HTR-8/SVneo (cell line): Measurements from ENCODE around the gene MAP7D2.

Source experiments
- DNase-seq: peaks from one replicate; pipeline ENCODE4 v3.0.0; 2011; ENCODE audit warnings: low spot score, mixed read lengths; ENCODE audit not compliant: insufficient read length
- FAIRE-seq: peaks from 2 replicates; lab custom pipeline; 2011; peaks lifted over from hg19 to GRCh38; lab: Jason Lieb, UNC

MAP7D2 gene

DNA sequence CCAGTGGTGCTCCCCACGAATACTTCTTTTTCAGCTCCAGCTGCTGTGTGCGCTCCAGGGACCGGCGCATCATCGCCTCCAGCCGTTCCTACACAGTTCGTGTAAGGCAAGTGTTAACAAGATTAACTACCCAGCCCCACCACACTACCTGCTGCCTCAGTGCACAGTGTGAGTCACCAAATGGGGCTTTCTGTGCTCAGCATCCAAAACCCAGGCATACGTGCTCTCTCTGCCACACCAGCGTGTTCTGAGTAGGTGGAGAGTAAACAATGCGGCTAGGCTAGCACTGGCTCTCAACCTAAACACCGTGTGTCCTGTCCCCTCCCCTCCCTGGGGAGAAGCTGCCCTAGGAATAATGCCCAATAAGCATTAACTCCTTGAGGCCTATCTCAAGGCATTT is 60.0 kb downstream of the MAP7D2 start:
- FAIRE-seq: no peak
- DNase-seq: no peak

DNA sequence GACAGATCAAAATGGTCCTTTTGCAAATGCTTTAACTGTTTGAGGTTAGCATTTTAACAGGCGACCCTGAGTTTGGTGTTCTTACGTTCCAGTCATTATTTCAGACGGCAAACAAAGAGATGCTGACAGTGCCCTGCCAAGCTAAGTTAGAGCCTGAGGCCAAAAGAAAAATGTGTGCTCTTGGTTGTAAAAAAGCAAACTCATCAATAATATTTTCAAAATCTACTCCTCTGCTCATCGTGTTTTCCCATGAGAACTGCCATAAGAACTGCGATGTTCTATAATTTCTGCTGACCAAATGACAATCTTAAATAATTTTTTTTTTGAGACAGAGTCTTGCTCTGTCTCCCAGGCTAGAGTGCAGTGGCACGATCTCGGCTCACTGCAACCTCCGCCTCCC is 63.2 kb downstream of the MAP7D2 start:
- DNase-seq (no peak), FAIRE-seq (no peak)

DNA sequence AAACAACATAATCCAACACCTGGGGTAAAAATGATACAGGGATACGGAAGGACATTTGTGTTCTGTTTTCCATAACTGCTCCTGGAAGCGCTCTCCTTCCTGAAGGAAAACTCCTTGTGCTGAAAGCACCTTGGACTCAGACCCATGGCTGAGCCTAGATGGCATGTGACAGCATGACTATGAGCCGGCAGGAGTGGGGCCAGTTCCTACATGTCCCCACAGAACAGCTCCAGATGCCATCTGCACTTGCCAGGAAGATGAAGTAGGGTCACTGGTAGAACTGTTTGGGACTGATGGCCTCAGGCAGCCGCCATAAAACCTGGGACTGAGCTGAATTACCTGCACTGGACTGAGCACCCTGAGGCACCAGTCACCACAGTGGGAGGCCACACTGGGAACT is 69.8 kb downstream of the MAP7D2 start:
- FAIRE-seq (no peak), DNase-seq (no peak)

DNA sequence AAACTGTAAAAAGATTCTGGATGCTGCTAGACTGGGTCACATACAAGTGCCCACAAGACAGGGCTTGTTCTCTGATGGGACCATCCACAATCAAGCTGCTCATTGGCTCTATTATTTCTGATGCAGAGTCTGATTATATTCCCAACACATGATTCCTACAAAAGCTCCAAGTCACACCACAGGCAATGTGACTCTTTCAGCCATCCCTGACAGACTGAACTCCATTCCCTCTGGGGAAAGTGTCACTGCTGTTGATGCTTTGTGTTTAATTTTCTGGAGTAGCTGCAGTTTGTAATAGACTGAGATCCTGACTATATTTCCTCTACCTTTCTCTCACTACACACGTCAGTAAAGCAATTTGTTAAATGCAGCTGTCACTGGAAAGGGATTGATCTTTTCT is 70.5 kb downstream of the MAP7D2 start:
- FAIRE-seq: no peak
- no peak for DNase-seq

DNA sequence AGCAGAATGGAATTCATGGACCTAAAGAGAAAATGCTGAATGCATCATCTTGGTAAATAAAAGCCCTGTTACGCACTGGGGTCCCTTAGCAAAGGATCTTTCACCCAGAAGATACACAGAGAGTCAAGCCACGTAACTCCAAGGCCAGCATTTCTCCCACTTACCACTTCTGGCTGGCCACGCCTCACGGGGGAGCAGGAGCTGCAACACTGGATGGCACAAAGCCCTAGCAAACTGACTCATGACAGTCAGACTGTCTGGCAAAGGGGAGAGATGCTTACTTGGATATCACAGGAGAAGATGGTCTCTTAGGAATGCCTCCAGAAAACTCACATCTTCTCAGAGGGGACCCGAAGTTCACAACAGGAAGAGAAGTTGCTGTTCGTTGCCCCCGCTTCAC is 74.5 kb downstream of the MAP7D2 start:
- FAIRE-seq (no peak), DNase-seq (no peak)

DNA sequence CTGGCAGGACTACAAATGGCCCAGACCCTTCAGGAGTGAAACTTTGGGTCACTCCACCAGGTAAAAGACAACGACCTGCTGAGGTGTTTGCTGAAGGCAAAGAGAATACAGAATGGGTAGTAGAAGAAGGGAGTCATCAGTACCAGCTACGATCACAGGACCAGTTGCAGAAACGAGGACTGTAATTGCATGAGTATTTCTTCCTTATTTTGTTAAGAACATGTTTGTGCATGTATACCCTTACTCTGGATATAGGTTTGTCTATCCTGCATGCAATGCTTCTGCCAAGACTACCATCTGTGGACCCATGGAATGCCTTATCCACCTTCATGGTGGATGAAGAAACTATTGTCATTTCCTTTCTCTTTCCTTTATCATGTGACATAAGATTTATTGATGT is 77.7 kb downstream of the MAP7D2 start:
- FAIRE-seq (no peak), DNase-seq (no peak)

DNA sequence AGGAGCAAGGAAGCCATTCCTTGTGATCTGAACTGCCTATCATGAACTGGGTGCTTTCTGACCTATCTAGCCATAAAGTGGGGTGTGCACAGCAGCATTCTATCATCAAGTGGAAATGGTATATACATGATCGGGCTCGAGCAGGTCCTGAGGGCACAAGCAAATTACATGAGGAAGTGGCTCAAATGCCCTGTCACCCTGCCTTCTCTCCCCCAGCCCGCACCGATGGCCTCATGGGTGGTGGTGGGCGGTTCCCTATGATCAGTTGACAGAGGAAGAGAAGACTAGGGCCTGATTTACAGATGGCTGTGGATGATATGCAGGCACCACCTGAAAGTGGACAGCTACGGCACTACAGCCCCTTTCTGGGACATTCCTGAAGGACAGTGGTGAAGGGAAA is 79.5 kb downstream of the MAP7D2 start:
- DNase-seq: no peak
- no peak for FAIRE-seq

DNA sequence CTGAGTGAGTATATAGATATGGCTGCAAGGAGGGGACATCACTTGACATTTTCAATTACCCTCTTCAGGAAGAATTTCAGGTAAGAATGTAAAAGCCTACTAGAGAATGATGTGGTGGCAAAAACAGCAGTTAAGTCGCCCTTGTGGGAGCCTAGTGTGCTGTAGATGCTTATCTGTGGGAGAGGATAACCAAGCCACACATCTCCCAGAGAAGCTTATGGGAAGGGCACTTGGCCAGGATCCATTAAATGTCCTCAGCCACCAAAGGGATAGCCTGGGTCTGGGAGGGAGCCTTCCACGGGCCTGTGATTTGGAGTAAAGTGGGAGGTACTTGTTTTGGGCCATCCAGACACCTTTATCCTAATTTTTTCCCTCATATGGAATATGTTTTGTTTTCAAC is 84.5 kb downstream of the MAP7D2 start:
- no peak for FAIRE-seq

DNA sequence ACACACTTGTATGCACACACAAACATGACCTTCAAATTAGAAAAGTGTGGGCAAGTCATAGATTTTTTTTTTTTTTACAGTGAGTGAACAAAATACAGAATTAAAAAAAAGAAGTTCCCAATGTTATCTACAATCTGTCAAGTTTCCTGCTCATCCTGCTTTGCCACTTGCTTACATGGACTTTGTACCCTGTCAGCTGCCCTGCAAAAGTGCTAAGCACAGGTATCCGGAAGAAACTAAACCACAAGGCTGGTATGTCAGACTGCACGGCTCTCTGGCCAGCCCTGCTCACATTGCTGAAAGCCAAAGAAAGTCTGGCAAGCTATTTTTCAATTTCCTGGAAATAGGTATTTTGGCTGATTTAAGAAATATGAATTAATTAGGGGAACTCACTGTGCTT is 87.0 kb downstream of the MAP7D2 start:
- FAIRE-seq: no peak
- DNase-seq: no peak

More for the DNA sequence above, 84.5 kb downstream of the MAP7D2 start:
- no peak for DNase-seq

DNA sequence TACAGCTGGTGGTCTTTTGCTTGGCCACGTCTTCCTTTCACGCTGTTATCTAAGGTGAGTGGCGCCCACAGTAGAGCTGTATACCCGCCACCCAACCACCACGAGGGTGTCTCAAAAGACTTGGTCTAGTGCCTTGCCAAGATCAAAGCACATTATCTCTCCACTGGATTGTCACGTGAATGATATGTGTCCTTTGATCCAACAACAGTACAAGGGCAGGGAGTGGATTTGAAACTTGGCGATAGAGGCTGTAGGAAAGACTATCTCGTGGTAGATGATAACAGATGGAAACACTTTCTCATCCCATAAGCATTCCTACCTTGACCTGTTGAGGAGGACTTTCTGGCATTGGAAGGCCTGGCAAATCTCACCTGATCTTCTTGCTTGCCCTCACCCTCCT is 88.1 kb downstream of the MAP7D2 start:
- FAIRE-seq: no peak
- no peak for DNase-seq

DNA sequence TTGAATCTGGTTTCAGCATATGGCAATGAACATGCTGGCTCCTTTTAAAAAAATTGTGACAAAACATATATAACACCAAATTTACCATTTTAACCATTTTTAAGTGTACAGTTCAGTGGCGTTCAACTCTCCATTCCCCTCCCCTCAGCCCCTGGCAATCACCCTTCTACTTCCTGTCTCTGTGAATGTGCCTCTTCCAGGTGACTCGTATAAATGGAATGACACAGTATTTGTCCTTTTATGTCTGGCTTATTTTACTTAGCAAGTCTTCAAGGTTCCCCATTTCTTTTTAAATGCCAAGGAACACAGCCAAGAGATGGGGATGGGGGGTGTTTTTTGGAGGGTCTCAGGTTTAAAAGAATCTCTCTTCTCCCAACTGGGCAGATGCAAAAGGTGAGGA is 90.4 kb downstream of the MAP7D2 start:
- FAIRE-seq (no peak), DNase-seq (peak; percentile 7)

DNA sequence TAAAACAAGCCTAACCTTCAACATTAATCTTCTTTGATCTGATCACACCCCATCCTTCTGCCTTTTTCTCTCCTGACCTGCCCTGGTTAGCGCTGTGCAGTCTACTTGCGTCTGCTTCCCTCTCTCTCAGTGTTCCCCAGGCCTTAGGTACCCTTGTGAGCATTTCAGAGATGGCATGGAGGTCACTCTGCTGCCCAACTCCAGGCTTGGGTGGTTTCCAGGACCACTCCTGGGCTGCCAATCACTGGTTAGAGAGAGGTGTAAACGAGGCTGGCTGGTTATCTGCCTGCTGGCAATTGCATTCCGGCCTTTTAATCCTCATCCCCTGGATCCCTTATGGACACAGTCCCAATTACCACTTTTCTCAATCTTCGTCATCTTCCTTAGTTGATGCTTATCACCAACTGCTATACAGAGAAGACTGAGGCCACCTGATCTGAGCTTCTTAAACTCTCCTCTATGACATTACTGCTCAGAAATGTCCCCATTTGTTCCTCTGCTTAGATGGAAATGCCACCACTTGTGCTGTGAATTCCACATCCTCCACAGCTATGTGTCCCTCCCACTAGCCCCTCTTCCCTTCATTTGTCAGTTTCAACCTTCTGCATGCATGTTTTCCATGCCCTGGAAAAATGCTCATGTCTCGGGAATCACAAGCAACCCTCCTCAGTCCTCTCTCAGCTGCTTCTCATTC is 96.9 kb downstream of the MAP7D2 start:
- no peak for FAIRE-seq

DNA sequence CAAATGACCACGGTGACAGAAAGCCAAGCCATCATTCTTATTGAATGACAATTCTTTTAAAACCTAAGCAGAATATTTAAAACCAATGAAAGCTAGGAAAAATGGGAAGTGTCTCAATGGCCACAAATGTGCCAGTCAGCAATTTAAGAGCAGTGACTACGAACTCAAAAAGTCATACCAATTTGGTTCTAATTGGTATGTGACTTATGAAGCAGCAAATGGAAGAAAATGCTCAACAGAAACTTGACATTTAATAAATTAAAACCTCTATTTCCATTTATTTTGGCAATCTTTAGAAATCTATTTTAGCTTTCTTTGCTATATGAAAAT is 100.1 kb downstream of the MAP7D2 start:
- no peak for DNase-seq
- no peak for FAIRE-seq

More for the DNA sequence above, 96.9 kb downstream of the MAP7D2 start:
- DNase-seq: no peak

DNA sequence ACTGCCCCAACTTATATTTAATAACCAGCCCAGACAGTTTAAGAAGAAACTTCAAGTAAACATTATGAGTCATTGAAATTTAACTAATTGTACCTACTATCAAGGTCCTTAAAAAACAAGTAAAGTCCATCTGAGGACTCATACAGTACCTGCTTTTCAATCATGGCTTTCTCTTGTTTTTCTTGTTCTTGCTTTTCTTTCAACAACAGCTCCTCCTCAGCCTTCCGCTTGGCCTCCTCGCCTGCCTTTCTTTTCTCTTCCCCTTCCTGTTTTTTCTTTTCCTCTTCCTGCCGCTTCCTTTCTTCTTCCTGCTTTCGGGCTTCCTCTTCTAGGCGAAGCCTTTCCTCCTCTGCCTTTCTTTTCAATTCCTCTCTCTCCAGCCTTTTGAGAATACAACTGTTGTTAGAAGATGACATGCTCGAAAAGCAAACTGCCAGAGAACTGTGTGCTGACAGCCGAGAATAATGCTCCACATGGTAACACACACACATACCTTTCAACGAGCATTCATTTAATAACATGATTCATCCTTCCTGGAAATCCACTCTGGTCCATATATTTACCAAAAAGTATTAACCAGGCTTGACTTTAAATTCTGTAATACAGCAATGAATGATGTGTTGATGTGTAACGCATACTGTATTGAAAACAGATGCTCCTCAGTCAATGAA is 100.6 kb downstream of the MAP7D2 start:
- no peak for FAIRE-seq
- no peak for DNase-seq

DNA sequence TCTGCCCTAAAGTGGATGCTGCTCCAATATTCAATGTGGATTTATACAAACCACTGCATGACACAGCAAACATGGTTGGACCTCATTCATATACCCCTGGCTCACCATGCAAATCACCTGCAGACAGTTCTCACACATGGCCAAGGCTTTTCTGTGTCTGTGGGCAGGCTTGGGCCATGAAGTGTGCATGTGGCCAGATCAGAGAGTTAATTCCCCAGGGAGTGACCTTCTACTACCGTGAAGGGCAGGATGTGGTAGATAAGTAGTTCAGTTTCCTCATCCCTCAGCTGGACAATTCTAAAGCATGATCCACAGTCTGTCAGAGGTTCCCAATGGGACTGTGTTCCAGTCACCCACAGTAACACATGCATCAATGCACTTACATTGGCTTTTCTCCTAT is 101.3 kb downstream of the MAP7D2 start:
- no peak for DNase-seq
- no peak for FAIRE-seq

DNA sequence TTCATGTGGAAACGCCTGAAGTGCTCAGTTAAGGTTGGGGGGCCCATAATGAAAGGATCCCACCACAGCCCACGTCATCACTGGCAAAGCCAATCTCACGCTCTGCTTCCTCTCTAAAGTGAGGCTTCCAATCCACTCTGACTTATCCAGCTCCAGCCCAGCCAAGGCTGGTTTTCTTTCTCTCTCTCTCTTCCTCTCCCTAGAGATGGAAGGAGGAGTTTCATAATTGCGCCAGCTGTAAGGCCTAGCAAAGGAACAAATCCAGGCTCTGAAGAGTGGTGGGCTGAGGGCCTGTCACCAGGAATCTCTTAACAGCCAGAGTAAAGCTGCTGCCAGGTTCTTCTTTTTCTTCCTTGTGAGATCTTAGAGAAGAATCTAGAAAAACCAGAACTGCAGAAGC is 105.1 kb downstream of the MAP7D2 start:
- DNase-seq (no peak), FAIRE-seq (no peak)

DNA sequence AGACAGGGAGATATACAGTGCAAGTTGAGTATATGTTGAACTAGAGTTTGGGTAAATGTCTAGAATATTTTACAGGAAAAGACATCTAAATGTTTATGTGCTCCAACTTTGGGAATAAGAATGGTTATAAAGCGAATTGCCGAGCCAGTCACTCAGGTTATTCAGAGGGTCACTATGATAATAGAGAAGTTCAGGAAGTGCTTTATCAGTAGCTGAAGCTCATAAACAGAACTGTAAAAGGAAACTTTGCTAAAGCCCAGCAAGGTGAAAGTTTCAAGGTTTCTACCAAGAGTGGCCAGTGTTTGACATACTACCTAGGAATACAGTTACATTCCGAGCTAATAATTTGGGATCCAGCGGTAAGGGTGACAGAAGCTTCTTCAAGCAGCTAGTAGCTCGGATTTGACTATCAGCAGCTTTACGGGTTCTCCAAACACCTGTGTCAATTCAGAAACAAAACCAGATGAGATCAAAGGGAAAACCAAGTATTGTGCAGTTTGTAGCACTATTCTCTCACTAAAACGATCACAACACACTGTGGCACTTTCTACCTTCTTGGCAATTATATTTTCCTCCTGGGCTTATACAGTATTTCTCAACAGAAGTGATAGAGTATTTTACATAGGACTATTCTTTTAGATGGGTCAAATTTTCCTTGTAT is 108.6 kb downstream of the MAP7D2 start:
- DNase-seq: no peak
- FAIRE-seq: no peak

DNA sequence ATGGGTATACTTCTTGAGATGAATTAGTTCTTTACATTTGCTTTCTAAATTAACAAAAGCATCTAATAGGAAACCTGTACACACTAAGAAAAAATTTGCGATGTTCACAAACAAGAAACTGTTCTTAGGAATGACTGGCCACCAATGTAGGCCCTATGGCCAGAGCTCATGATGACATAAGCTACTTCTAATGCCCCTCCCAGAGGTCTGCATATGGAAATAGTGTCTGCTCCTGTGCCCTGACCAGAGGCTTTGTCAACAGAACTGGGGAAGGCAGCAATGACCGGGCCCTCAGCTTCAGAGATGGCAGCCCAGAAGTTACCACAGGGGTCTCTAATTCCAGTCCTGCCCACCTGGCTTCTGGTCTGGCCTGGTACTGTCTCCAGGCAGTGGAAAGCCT is 110.8 kb downstream of the MAP7D2 start:
- no peak for DNase-seq
- FAIRE-seq: no peak

DNA sequence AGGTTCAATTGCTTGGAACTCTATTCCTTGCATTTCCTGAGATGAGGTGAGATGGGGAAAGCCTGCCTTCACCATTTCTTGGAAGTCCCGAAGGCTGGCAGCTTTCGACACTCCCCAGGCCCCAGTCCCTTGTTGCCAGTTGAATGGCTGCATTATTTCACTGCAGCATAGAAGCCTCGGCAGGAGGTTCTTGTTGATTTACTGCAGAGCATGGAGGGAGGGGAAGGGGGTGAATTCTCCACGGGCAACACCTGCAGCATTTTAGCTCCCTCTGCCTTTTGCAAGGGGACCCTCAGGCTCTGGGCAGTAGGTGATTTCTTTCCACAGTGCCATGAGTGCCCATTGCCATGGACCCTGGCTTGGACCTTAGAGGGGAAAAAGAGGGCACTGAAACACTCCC is 115.1 kb downstream of the MAP7D2 start:
- FAIRE-seq (no peak), DNase-seq (no peak)

DNA sequence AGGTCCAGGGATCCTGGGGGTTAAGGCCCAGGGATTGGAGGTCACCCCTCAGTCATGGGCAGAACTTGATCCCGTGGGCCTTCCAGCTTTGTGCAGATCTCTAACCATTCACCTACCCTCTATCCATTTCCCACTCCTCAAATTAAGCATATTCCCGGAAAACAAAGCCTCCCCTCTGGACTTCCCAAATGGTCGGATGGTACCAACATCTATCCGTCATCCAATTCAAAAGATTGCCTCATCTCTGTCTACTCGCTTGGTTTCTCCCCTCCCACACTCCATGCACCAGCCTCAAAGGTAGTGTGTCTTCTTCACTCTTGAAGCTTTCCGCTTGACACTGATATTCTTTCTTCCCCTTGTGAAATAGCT is 125.4 kb downstream of the MAP7D2 start:
- DNase-seq (no peak), FAIRE-seq (no peak)

DNA sequence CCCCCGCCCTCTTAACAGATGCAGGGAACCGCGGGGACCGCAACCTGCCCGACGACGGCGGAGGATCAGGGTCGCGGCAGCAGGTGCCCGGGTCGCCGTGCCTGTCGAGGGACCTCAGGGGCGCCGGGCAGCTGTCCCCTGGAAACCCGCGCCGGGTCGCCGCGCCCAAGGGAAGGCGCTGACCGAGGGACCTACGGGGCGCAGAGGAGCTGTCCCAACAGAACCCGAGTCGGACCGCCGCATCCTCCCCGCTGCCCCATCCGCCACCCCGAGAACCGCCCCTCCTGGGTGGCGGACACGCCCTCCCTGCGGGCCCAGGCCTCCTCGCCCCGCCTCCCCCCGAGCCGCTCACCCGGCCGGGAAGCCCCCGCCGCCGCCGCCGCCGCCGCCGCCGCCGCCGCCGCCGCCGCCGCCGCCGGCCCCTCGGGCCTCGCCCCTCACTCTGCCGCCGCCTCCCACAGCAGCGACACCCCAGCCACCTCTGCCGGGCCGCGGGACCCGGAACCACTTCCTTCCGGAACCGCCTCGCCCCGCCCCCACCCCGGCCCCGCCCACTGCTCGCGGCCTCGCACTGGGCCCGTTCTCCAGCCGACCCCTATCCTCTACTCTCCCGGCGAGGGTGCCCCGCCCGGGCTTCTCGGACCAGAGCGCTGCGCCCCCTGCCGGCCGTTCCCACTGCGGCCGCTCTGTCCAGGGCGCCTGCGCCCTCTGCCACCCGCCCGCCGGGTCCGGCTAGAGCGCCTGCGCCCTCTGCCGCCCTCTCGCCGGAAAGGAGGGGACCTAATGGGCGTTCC is 126.0 kb downstream of the MAP7D2 start, which contains the start of gene BCLAF3:
Gene BCLAF3 (minus strand): TSS at position 506 of the 794 bp plus-strand sequence. CDS start 20,797 bp downstream, outside the sequence.
- FAIRE-seq (no peak), DNase-seq (peak; percentile 67)
